Spinal cord (tissue), 10 donors: ENCODE results near the gene FTCD. TPM values are rescaled to one million over a fixed set of nuclear protein-coding genes. Genes with fewer than 3 reads are reported as not detected.
"Not testable (repeated sequence)": the region's sequence is repeated elsewhere in the genome, so short reads cannot be mapped to it uniquely, and the experiment has no call there.

Experiments used
- DNase-seq, 6 donors: peaks; one replicate each; pipeline versions ENCODE4 v3.0.0 to v3.0.0-alpha.2; 2013 to 2015; ENCODE audit warnings: low spot score in 6 of 6, low read depth in 4 of 6
- H3K27ac ChIP-seq: one replicate; pipeline ENCODE4 v1.5.1; 2013; ENCODE audit warnings: low read depth, low read length, control low read depth
- H3K27me3 ChIP-seq: one replicate; pipeline ENCODE4 v1.6.1; 2013; ENCODE audit warnings: low read length; ENCODE audit not compliant: control insufficient read depth, insufficient read depth
- H3K36me3 ChIP-seq: one replicate; pipeline ENCODE4 v1.6.1; 2013; ENCODE audit warnings: low read length; ENCODE audit not compliant: control insufficient read depth, insufficient read depth
- H3K4me1 ChIP-seq: one replicate; pipeline ENCODE4 v1.6.1; 2013; ENCODE audit warnings: low read length; ENCODE audit not compliant: control insufficient read depth, insufficient read depth
- H3K4me3 ChIP-seq: one replicate; pipeline ENCODE4 v1.5.1; 2013; ENCODE audit warnings: low read depth, low read length, control low read depth
- H3K9me3 ChIP-seq: one replicate; pipeline ENCODE4 v1.6.1; 2013; ENCODE audit warnings: low read length; ENCODE audit not compliant: control insufficient read depth, insufficient read depth
- WGBS: methylation state at CpG from one replicate; pipeline ENCODE4 v1.1.5; 2013; ENCODE audit warnings: missing lambda C conversion rate; ENCODE audit not compliant: insufficient coverage; 5-methylcytosine and 5-hydroxymethylcytosine counted together
- polyA plus RNA-seq, 2 donors: library from polyadenylated mRNA; unstranded; fragments of 120-200 nt; gene quantifications; one replicate each; pipeline ENCODE4 v1.2.1, GENCODE V29; 2013; ENCODE audit not compliant: insufficient read length in 2 of 2
- total RNA-seq, 2 donors: library from RNA; depleted of rRNA in 1 of 2; stranded (reverse); fragments of 120-200 nt in 1 of 2; fragments of >200 nt in 1 of 2; gene quantifications; one replicate each; pipeline versions ENCODE4 v1.2.3 to v1.2.4, GENCODE V29; 2013 to 2014
- donor health status: healthy.

FTCD gene
- total and polyA plus RNA-seq, 4 donors: 0.50 to 6.0 (median 3.4) TPM

DNA sequence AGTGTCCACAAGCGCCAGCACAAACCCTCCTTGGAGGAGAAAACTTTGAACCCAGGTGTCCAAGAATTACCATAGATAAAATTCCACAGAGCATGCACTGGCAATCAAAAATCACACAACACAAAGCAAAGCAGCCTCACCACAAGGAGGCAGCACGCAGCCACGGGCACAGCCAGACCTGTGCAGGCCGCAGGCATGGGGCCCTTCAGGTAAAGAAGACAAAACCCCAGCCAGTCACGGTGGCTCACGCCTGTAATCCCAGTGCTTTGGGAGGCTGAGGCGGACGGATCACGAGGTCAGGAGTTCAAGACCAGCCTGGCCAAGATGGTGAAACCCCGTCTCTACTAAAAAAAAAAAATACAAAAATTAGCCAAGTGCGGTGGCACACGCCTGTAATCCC lies 8.0 kb downstream of the FTCD start:
- H3K9me3 ChIP-seq, DNase-seq, H3K4me1 ChIP-seq, H3K27ac ChIP-seq, H3K27me3 ChIP-seq, H3K36me3 ChIP-seq, H3K4me3 ChIP-seq: not testable (repeated sequence)
- 77% methylated on average over 12 of the region's 12 CpGs for WGBS

DNA sequence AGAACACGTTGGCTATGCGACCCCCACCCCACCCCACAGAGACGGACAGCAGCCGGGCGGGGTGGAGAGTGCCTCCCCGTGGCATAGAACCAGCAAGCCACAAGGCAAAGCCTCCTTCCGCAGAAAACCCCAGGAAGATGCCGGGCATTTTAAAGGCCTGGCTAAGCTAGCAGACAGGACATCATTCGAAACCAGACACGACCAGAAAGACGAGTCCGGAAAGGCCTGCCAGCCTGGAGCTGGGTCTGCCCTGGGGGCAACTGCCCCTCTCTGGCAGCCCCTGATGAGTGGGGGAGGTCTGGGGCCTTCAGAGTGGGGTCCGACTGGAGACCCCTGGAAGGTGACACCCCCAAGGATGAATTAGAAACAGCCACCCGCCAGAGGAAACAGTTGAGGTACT lies 8.5 kb downstream of the FTCD start:
- Histone ChIP-seq H3K27me3 (no peaks in the 10 kb centered on the region), H3K4me1 (no peaks in the 10 kb centered on the region), H3K27ac (no peak overlapping the region), H3K9me3 (no peaks in the 10 kb centered on the region), H3K4me3 (no peak overlapping the region), H3K36me3 (no peaks in the 10 kb centered on the region)
- WGBS: 77% methylated on average over 10 of the region's 14 CpGs
- no peak for DNase-seq

DNA sequence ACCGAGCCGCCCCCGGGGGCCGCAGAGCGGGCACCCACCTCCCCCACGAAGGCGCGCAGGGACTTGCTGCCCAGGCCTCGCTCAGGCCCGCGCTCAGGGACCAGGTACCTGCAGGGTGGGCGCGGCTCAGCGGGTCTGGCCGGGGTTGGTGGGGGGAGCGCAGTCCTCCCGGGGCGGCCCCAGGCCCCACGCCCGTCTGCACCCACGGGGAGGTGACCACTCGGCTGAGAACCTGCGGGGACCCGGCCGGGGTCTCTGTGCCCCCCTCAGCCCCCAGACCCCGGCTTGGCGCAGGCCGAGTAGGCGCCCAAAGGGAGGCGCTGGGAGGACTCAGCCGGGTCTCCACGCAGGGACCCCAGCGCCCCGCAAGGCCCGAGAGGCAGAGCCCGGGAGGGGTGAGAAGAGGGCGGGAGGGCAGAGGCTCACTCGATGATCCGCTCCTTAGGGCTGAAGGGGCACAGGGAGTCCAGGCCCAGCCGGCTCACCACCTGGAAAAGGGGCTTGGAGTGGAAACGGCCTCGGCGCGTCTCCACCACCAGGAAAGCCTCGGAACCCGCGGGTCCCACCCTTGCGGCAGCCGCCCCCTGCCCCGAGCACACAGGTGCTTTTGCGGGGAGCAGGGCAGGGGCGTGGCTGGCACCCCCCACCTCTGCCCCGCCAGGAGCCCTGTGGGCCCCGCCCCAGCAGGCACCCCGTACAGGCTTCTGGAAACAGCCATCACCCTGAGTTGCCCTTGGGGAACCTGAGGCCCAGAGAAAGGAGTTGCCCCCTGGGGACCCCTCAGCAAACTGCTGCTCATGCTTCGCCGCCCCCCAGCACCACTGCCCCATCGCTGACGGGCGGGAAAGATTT lies 9.3 kb downstream of the FTCD start:
- WGBS: 92% methylated on average over 58 of the region's 60 CpGs
- no peak overlapping the region for H3K4me3 ChIP-seq
- no peaks in the 10 kb centered on the region for H3K4me1 ChIP-seq
- DNase-seq: no peak
- H3K9me3 ChIP-seq: no peaks in the 10 kb centered on the region
- no peaks in the 10 kb centered on the region for H3K27me3 ChIP-seq
- no peak overlapping the region for H3K27ac ChIP-seq
- H3K36me3 ChIP-seq: no peaks in the 10 kb centered on the region

DNA sequence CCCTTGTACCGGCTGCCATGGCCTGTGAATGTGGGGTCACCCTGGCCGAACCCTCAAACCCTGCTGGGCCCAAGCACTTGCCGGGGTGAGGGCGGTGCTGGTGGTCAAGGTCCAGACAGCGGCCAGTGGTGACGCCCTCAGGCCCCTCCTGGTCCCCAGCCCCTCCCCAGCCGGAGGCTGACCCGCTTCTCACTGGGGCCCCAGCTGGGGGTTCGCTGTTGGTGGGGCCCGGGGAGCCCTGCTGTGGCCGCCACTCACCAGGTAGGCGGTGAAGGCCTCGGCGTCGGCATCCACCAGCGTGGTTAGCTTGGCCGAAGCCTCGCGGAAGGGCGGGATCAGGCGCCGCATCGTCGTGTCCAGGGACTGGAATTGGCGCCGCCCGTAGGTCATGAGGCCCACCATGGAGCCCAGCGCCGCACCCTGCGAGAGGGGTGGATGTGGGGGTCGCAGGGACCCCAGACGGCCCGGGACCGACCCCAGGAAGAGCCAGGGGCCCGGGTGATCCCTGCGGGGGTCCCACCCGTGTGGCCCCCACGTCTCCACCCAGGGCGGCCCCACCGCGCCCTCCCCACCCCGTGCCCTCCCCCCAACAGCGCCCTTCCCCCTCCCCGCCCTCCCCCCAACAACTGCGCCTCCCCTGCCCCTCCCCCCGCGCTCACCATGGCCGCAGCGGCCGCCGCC lies 10.1 kb downstream of the FTCD start:
- Histone ChIP-seq H3K9me3 (no peaks in the 10 kb centered on the region), H3K27me3 (no peaks in the 10 kb centered on the region), H3K36me3 (no peaks in the 10 kb centered on the region), H3K4me3 (no peak overlapping the region), H3K27ac (no peak overlapping the region), H3K4me1 (no peaks in the 10 kb centered on the region)
- WGBS: 98% methylated on average over 31 of the region's 51 CpGs
- DNase-seq: no peak

DNA sequence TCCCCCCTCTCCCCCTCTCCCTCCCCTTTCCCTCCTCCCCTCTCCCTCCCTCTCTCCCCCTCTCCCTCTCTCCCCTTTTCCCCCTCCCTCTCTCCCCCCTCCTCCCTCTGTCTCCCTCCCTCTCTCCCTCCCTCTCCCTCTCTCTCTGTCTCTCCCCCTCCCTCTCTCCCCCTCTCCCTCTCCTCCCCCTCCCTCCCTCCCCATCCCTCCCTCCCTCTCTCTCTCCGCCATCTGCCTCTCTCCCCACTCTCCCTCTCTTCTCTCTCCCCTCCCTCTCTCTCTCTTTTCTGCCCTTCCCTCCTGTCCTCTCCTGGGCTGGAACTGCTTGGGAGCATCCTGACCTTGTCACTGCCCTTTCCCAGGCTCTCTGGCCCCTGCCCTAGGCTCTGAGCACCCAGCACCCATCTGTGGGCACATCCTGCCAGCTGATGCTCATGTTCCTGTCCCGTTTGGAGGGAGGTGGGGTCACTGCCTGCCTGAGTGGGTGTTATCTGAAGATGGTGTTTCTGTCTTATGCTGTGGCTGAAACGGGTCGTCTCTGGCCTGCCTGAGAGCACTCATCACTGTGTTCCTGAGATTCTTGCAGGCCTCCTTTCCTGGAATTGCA lies 10.8 kb downstream of the FTCD start:
- WGBS: 48% methylated on average over 4 of the region's 4 CpGs
- no peaks in the 10 kb centered on the region for H3K36me3 ChIP-seq
- H3K4me3 ChIP-seq: no peak overlapping the region
- DNase-seq: no peak
- H3K9me3 ChIP-seq: no peaks in the 10 kb centered on the region
- no peaks in the 10 kb centered on the region for H3K4me1 ChIP-seq
- H3K27me3 ChIP-seq: no peaks in the 10 kb centered on the region
- no peak overlapping the region for H3K27ac ChIP-seq

DNA sequence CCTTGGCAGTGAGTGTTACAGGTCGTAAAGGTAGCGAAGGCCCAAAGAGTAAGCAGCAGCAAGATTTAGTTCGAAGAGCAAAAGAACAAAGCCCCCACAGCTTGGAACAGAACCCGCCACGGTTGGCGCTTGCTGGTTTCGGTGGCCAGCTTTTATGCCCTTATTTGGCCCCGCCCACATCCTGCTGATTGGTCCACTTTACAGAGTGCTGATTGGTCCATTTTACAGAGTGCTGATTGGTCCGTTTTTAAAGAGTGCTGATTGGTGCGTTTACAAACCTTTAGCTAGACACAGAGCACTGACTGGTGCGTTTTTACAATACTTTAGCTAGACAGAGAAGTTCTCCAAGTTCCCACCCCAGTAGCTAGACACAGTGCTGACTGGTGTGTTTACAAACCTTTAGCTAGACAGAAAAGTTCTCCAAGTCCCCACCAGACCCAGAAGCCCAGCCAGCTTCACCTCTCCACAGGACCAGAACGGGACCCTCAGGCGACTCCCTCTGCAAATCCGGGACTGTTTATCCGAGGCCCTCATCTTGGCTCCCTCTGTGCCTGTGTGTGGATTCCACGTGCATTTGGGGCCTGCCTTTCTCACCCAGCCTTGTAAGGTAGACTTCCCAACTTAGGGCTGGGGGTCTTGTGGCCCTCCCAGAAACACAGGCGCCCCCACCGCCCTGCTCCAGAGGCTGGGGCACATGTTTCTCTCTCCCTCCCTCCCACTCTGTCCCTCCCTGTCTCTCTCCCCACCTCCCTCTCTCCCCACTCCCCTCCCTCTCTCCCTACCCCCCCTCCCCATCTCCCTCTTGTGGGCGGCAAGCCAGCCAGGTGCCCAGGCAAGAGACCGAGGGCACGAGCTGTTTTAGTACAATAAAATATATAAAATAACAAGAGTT lies 12.6 kb downstream of the FTCD start:
- 93% methylated on average over 18 of the region's 21 CpGs for WGBS
- H3K27ac ChIP-seq: no peak overlapping the region
- no peaks in the 10 kb centered on the region for H3K9me3 ChIP-seq
- H3K4me1 ChIP-seq: no peaks in the 10 kb centered on the region
- H3K27me3 ChIP-seq: no peaks in the 10 kb centered on the region
- no peak for DNase-seq
- peaks cover 3% of the 10 kb centered on the region for H3K36me3 ChIP-seq
- no peak overlapping the region for H3K4me3 ChIP-seq

DNA sequence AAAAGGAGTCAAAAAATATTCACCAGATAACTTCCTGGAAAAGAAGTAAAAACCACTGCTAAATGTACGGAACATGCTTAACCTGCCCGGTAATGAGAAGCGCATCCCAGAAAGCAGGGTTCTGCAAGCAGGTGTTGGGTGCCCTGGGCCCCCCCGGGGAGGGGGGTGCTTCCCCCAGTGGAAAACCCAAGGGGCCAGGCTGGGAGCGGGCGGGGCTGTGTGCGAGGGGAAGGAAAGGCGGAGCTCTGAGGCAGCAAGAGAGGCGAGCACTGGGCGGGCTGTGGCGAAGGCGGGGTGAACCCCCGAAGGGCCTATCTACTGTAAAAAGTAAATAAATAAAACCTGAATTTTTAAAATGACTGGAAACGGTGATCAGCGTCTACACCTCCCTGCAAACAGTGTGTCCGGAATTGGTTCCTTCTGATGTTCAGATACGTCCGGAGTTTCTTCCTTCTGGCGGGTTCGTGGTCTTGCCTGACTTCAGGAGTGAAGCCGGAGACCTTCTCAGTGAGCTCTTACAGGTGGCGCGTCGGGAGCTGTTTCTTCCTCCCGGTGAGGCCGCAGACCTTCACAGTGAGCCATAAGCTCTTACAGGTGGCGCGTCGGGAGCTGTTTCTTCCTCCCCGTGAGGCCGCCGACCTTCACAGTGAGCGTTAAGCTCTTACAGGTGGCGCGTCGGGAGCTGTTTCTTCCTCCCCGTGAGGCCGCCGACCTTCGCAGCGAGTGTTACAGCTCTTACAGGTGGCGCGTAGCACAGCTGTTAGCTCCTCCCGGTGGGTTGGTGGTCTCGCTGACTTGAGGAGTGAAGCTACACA lies 13.4 kb downstream of the FTCD start:
- DNase-seq: no peak
- Histone ChIP-seq H3K4me3 (no peak overlapping the region), H3K27me3 (no peaks in the 10 kb centered on the region), H3K36me3 (peaks cover 3% of the 10 kb centered on the region), H3K4me1 (no peaks in the 10 kb centered on the region), H3K9me3 (no peaks in the 10 kb centered on the region), H3K27ac (no peak overlapping the region)
- WGBS: 94% methylated on average over 35 of the region's 45 CpGs

DNA sequence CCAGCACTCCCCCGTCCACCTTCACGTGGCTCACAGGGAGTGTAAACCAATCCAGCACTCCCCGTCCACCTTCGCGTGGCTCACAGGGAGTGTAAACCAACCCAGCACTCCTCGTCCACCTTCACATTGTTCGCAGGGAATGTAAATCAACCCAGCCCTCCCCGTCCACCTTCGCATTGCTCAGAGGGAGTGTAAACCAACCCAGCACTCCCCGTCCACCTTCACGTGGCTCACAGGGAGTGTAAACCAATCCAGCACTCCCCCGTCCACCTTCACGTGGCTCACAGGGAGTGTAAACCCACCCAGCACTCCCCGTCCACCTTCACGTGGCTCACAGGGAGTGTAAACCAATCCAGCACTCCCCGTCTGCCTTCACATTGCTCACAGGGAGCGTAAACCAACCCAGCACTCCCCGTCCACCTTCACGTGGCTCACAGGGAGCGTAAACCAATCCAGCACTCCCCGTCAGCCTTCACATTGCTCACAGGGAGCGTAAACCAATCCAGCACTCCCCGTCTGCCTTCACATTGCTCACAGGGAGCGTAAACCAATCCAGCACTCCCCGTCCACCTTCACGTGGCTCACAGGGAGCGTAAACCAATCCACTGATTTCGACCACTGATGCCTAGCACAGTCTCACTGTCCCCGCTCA lies 14.9 kb downstream of the FTCD start:
- not testable (repeated sequence) for H3K4me3 ChIP-seq, H3K9me3 ChIP-seq, H3K27me3 ChIP-seq, DNase-seq, H3K27ac ChIP-seq, H3K36me3 ChIP-seq, H3K4me1 ChIP-seq
- WGBS: 63% methylated on average over 28 of the region's 29 CpGs
